Endothelial cell of umbilical vein (primary cell): ENCODE results near the gene FRA10AC1.

Experiments used
- CTCF ChIP-seq, 2 donors: IDR thresholded peaks; 1 replicate in 1 of 2; 2 replicates in 1 of 2; pipeline ENCODE4 v1.5.1; 2011; ENCODE audit warnings: low read length in 2 of 2, mild to moderate bottlenecking in 2 of 2, moderate library complexity in 2 of 2, control low read depth in 1 of 2, inconsistent platforms in 1 of 2, low read depth in 1 of 2; ENCODE audit not compliant: insufficient read depth in 1 of 2; ENCODE audit errors: extremely low read depth in 1 of 2
- EZH2 ChIP-seq: IDR thresholded peaks from 2 replicates; pipeline ENCODE4 v1.6.1; 2012; ENCODE audit warnings: borderline replicate concordance, low read depth, mild to moderate bottlenecking, moderate library complexity, low read length, inconsistent platforms; ENCODE audit not compliant: severe bottlenecking
- GATA2 ChIP-seq: IDR thresholded peaks from 2 replicates; pipeline ENCODE4 v1.7.0; 2011; ENCODE audit warnings: low read depth, mild to moderate bottlenecking, moderate library complexity, mixed read lengths, low read length; ENCODE audit not compliant: insufficient read length, insufficient read depth
- POLR2A ChIP-seq: IDR thresholded peaks from 2 replicates; pipeline ENCODE4 v1.6.1; 2012; ENCODE audit warnings: low read depth, mild to moderate bottlenecking, control low read depth, low read length
- POLR2AphosphoS5 ChIP-seq: IDR thresholded peaks from 2 replicates; pipeline ENCODE4 v1.6.1; 2012; ENCODE audit warnings: low read depth, mild to moderate bottlenecking, control low read depth, low read length, moderate library complexity; ENCODE audit not compliant: insufficient read depth

DNA sequence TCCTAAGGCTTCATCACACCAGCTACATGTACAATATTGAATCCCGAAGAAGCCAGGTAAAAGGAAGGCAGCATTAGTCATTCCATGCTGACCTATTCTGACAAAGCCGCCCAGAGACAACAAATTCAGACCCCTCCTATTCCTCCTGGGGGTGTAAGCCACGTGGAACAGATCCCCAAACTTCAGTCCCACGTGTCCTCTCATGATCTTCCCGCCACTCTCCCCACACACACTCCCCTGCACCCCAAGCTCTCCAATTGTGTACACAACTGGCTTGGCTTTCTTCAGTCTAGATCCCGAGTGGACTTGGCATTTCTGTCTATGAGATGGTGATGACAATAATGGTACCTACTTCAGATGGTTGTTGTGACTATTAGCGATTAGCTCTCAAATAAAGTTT lies 81.5 kb downstream of the FRA10AC1 start:
- TF ChIP-seq POLR2A, result no peak
- no peak for TF ChIP-seq CTCF (IDR thresholded peaks at IDR 0.05; ENCODE audit: extremely low read depth in 1 of 2, insufficient read depth in 1 of 2, low read depth in 1 of 2, low read length in 2 of 2)
- TF ChIP-seq POLR2AphosphoS5, result no peak
- no peak for TF ChIP-seq EZH2
- no peak for TF ChIP-seq GATA2
